Body of pancreas (tissue), 4 donors: ENCODE measurements around the gene SERPINA4. TPM values are rescaled to one million over a fixed set of nuclear protein-coding genes. Genes with fewer than 3 reads are reported as not detected.

Source experiments
- ATAC-seq: fragments of 150-250 bp; one replicate; pipeline ENCODE4 v1.9.1; 2016
- DNase-seq, 4 donors: peaks; one replicate each; pipeline ENCODE4 v3.0.0-alpha.2; 2019
- H3K27ac ChIP-seq, 4 donors: fragments of 200-600 bp; sonication (generic); 1 replicate in 3 of 4; 2 replicates in 1 of 4; pipeline versions ENCODE4 v1.5.1 to v1.6.1; 2016 to 2019; ENCODE audit warnings: mild to moderate bottlenecking in 1 of 4, mixed read lengths in 1 of 4, moderate library complexity in 1 of 4
- H3K27me3 ChIP-seq, 2 donors: fragments of 200-600 bp; sonication (generic); one replicate each; pipeline ENCODE4 v1.6.0; 2016; ENCODE audit warnings: mild to moderate bottlenecking in 1 of 2
- H3K36me3 ChIP-seq, 2 donors: fragments of 200-600 bp; sonication (generic); replicated peaks in 1 of 2; 2 replicates each; pipeline ENCODE4 v1.5.1; 2016; ENCODE audit warnings: low read depth in 2 of 2; ENCODE audit not compliant: insufficient read depth in 1 of 2
- H3K4me1 ChIP-seq: fragments of 200-600 bp; sonication (generic); one replicate; pipeline ENCODE4 v1.6.0; 2016
- H3K4me3 ChIP-seq, 2 donors: fragments of 200-600 bp; sonication (generic); 1 replicate in 1 of 2; 2 replicates in 1 of 2; pipeline ENCODE4 v1.5.1; 2016 to 2019
- H3K9me3 ChIP-seq, 3 donors: fragments of 200-600 bp; sonication (generic); 1 replicate in 2 of 3; 2 replicates in 1 of 3; pipeline ENCODE4 v1.5.1; 2016
- POLR2A ChIP-seq, 3 donors: fragments of 450-650 bp; IDR thresholded peaks; one replicate each; pipeline ENCODE4 v1.6.1; 2016; ENCODE audit warnings: antibody characterized with exemption in 3 of 3, mild to moderate bottlenecking in 2 of 3
- WGBS, 2 donors: methylation state at CpG; one replicate each; pipeline ENCODE4 v1.1.5; 2017; 5-methylcytosine and 5-hydroxymethylcytosine counted together
- intact Hi-C: fragments of 100-400 bp; cut with DNase I; formaldehyde crosslinking; loops from one replicate; pipeline ENCODE4 v1.15.1; 2023
- total RNA-seq, 2 donors: library from RNA; depleted of rRNA; stranded (reverse); fragments of >200 nt; gene quantifications; one replicate each; pipeline ENCODE4 v1.1.0, GENCODE V29; 2016
- TF ChIP-seq, protein P1 (sequence below), 7 experiments: fragments of 450-650 bp in 4 of 7; fragments of 200-600 bp in 3 of 7; sonication (generic) in 3 of 7; IDR thresholded peaks; one replicate each; pipeline ENCODE4 v1.5.1; 2016 to 2019; ENCODE audit warnings: antibody characterized with exemption in 7 of 7

SERPINA4 gene
- total RNA-seq, 2 donors from 2014 or later: 42.8 to 57.6 TPM

DNA sequence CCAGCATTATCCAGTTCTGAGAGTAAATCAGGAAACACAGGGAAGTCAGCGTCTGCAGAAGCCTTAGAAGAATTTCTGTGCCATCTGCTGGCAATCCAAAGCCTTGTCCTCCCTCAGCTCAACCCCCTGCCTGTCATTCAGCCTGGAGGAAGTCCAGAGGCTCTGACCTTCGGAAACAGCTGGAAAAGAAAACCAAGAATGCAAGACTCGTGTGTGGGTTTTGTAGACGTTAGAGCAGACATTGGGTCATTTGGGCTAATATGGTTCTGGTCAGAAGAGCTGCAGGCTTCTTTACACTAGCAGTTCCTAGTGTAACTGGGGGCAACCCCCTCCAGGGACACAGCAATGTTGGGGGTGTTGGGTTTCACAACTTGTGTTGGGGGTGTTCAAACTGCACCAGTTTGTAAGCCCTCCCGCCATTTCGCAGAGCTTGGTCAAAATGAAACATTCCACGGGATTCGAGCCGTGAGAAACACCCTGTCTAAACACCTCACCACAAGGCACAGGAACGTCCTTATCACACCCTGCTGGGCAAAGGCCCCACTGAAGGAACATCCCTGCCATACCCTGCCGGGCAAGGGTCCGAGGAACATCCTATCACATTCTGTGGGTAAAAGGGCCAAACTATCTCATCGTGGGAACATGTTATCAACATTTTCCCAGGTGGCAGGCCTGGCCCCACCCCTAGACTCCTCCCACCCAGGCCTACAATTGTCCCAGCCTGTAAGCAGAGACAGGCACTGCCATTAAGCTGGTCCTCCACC is 21.0 kb upstream of the SERPINA4 start:
- Histone ChIP-seq H3K27me3 (no peaks in the 10 kb centered on the region), H3K4me3 (no peak overlapping the region), H3K4me1 (peaks cover 20% of the 10 kb centered on the region), H3K27ac (no peak overlapping the region), H3K9me3 (no peaks in the 10 kb centered on the region), H3K36me3 (no peaks in the 10 kb centered on the region)
- TF ChIP-seq POLR2A (IDR thresholded peaks at IDR 0.05): no peak
- TF ChIP-seq, protein P1, sequence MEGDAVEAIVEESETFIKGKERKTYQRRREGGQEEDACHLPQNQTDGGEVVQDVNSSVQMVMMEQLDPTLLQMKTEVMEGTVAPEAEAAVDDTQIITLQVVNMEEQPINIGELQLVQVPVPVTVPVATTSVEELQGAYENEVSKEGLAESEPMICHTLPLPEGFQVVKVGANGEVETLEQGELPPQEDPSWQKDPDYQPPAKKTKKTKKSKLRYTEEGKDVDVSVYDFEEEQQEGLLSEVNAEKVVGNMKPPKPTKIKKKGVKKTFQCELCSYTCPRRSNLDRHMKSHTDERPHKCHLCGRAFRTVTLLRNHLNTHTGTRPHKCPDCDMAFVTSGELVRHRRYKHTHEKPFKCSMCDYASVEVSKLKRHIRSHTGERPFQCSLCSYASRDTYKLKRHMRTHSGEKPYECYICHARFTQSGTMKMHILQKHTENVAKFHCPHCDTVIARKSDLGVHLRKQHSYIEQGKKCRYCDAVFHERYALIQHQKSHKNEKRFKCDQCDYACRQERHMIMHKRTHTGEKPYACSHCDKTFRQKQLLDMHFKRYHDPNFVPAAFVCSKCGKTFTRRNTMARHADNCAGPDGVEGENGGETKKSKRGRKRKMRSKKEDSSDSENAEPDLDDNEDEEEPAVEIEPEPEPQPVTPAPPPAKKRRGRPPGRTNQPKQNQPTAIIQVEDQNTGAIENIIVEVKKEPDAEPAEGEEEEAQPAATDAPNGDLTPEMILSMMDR (IDR thresholded peaks at IDR 0.05): no peak
- peak in 3 of 4 donors; percentile 26 to 39 (median 39) for DNase-seq
- 28 to 35% methylated on average over 13 of the region's 13 CpGs for WGBS, 2 donors
- intact Hi-C loops: no loop called here
- ATAC-seq: peak; percentile 46

DNA sequence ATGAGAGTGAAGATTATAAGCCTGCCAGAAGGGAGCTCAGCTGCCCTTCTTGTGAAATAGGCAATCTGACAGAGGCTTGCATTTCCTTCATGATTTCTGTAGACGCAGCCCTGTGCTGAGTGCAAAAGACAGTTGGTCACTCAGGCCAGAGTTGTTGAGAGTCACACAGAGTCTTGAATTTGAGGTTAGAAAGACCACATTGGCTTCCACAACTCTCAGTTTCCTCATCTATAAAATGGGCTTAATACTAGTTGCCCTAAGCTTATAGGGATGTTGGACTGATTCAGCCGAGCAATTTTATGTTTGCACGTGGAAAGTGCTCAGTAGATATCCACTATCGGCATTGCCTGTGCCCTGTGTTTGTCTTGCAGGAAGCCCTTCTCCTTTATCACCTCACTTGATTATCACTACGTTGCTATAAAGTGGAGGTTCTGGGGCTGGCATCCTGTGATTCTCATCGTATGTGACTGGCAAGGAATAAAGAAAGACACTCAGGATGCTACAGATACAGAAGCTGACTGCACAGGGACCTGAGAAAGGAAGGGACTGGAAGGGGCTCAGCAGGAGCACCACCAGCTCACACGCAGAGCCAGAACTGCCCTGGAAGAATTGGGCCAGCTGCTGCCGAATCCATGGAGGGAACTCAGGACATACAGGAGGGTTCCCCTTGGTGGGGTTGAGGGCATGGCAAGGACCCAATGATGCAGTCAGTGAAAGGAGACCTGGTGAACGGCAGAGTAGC is 19.8 kb upstream of the SERPINA4 start:
- intact Hi-C loops: no loop called here
- DNase-seq (no peak), ATAC-seq (no peak)
- no peak for TF ChIP-seq POLR2A (IDR thresholded peaks at IDR 0.05)
- TF ChIP-seq, protein P1 (IDR thresholded peaks at IDR 0.05): no peak
- WGBS, 2 donors: 59 to 60% methylated on average over 9 of the region's 9 CpGs
- H3K27ac ChIP-seq: no peak overlapping the region
- H3K36me3 ChIP-seq: no peaks in the 10 kb centered on the region
- peaks cover 20% of the 10 kb centered on the region for H3K4me1 ChIP-seq
- no peaks in the 10 kb centered on the region for H3K27me3 ChIP-seq
- H3K9me3 ChIP-seq: peaks cover 0 to 3% (median 0%) of the 10 kb centered on the region in 3 donors
- H3K4me3 ChIP-seq: no peak overlapping the region

DNA sequence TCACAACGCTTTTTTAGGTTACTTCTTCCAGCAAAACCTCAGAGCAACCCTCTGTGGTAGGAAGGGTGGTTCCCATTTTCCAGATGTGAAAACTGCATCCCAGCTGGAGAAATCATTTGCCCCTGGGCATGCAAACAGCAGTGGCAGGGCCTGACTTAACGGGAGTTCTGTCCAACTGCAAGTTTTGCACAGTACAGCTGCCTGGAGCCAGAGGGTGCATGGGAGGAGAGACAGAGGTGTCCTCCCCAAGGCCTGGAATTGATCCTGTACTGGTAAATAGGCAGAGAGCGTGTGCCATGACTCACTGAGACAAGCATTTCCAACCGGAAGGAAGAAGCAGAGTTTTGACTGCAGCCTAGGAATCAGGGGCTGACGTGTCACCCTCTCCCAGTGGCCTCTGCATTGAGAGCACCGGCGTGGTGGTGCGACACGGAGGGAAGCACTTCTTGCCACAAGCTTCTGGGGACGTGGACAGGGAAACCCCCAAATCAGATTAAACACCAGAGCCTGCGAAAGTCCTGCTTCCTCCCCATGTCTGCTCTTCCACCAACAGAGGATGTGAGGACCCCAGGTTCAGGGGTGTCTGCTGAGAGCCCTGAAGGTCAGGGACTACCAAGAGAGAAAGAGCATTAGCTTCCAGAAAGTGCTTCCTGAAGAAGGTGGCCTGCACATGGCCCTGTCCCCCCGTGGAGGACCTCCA is 19.0 kb upstream of the SERPINA4 start:
- H3K9me3 ChIP-seq: peaks cover 0 to 3% (median 0%) of the 10 kb centered on the region in 3 donors
- 82 to 86% methylated on average over 12 of the region's 12 CpGs for WGBS, 2 donors
- intact Hi-C loops: no loop called here
- ATAC-seq (no peak), DNase-seq (no peak)
- H3K4me3 ChIP-seq: no peak overlapping the region
- TF ChIP-seq, protein P1 (IDR thresholded peaks at IDR 0.05): no peak
- TF ChIP-seq POLR2A (IDR thresholded peaks at IDR 0.05): no peak
- H3K36me3 ChIP-seq: no peaks in the 10 kb centered on the region
- no peaks in the 10 kb centered on the region for H3K27me3 ChIP-seq
- H3K4me1 ChIP-seq: peaks cover 20% of the 10 kb centered on the region
- no peak overlapping the region for H3K27ac ChIP-seq

DNA sequence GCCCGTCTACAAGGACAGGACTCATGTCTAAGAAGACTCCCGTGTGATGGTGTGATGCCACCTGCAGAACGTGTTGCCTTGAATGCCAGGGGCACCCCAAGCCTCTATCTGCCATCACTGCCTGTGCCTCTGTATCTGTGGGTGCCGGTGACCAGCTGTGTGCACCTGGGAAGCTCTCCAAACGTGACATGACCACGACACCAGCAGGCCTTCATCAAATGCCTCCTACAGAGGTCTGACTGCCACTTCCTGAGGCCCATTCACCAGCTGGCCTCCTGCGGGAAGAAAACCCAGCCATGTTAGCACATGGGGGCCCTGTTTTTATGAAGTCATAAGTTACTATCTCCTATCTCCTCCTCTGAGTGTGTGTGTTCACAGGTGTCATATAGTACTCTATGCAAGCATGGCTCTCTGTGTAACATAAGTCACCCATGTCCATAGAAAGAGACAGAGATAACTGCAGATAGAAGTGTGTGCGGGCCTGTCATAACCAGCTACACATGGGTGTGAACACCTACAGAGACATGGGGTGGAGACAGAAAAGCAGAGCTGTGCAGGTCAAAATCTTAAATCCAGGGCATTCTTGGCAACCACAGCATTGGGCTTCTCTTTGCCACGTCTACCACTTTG is 18.3 kb upstream of the SERPINA4 start:
- Histone ChIP-seq H3K27ac (no peak overlapping the region), H3K4me3 (no peak overlapping the region), H3K27me3 (no peaks in the 10 kb centered on the region), H3K9me3 (peaks cover 0 to 3% (median 0%) of the 10 kb centered on the region in 3 donors), H3K36me3 (no peaks in the 10 kb centered on the region), H3K4me1 (peaks cover 20% of the 10 kb centered on the region)
- TF ChIP-seq POLR2A (IDR thresholded peaks at IDR 0.05): no peak
- TF ChIP-seq, protein P1 (IDR thresholded peaks at IDR 0.05): no peak
- DNase-seq (no peak), ATAC-seq (no peak)
- intact Hi-C loops: no loop called here
- 81 to 83% methylated on average over 6 to 9 of the region's 9 CpGs for WGBS, 2 donors
